WTC11 (cell line): ENCODE measurements around the gene CLVS2. TPM values are rescaled to one million over a fixed set of nuclear protein-coding genes. Genes with fewer than 3 reads are reported as not detected.

ENCODE experiments used
- ATAC-seq: fragments of 200-7000 bp; cut with Tn5 transposase; 2 replicates; pipeline ENCODE4 v1.10.0; 2021; ENCODE audit warnings: mild to moderate bottlenecking, moderate library complexity
- CTCF ChIA-PET: fragments of 300-600 bp; sonication (Branson Sonifier 250); formaldehyde crosslinking; loops from one replicate; lab custom pipeline; 2021; ENCODE audit warnings: antibody characterized with exemption; lab: Charles Lee
- POLR2A ChIA-PET: fragments of 350-600 bp; sonication (Branson Sonifier 250); formaldehyde crosslinking; loops from one replicate; lab custom pipeline; 2021; ENCODE audit warnings: antibody characterized with exemption; lab: Charles Lee
- DNase-seq: peaks from one replicate; pipeline ENCODE4 v3.0.0; 2021; ENCODE audit warnings: low spot score
- H3K27ac Mint-ChIP-seq: 2 replicates; pipeline ENCODE4 v1.8.0; 2021; ENCODE audit warnings: mixed read lengths
- H3K27me3 Mint-ChIP-seq: 2 replicates; pipeline ENCODE4 v1.8.0; 2021; ENCODE audit warnings: low read depth, mild to moderate bottlenecking, moderate library complexity, mixed read lengths
- H3K36me3 Mint-ChIP-seq: 2 replicates; pipeline ENCODE4 v1.8.0; 2021; ENCODE audit warnings: mixed read lengths
- H3K4me1 Mint-ChIP-seq: 2 replicates; pipeline ENCODE4 v1.8.0; 2022; ENCODE audit warnings: mixed read lengths
- H3K4me3 Mint-ChIP-seq: 2 replicates; pipeline ENCODE4 v1.8.0; 2021; ENCODE audit warnings: mild to moderate bottlenecking, moderate library complexity, mixed read lengths
- H3K9me3 Mint-ChIP-seq: 2 replicates; pipeline ENCODE4 v1.8.0; 2021; ENCODE audit warnings: mixed read lengths
- AFF4 ChIP-seq: sonication (generic); formaldehyde crosslinking; IDR thresholded peaks from 2 replicates; pipeline ENCODE4 v1.8.1; 2023; ENCODE audit warnings: mild to moderate bottlenecking, missing genetic modification reagents, borderline replicate concordance
- EMX1 ChIP-seq: fragments of 250-450 bp; sonication (Bioruptor Pico); IDR thresholded peaks from 2 replicates; pipeline ENCODE4 v1.8.0; 2021; ENCODE audit warnings: mild to moderate bottlenecking
- ESRRA ChIP-seq: sonication (generic); formaldehyde crosslinking; IDR thresholded peaks from 2 replicates; pipeline ENCODE4 v1.8.1; 2022; ENCODE audit warnings: mild to moderate bottlenecking, missing genetic modification reagents, borderline replicate concordance
- GABPB1 ChIP-seq: sonication (generic); formaldehyde crosslinking; IDR thresholded peaks from 2 replicates; pipeline ENCODE4 v1.8.1; 2023; ENCODE audit warnings: mild to moderate bottlenecking, missing genetic modification reagents
- HMGA2 ChIP-seq: fragments of 250-450 bp; sonication (Bioruptor Pico); IDR thresholded peaks from 2 replicates; pipeline ENCODE4 v1.4.0; 2021; ENCODE audit warnings: mild to moderate bottlenecking, moderate library complexity
- NFYB ChIP-seq: sonication (generic); formaldehyde crosslinking; conservative IDR thresholded peaks from 2 replicates; pipeline ENCODE4 v1.8.0; 2022; ENCODE audit warnings: low read depth, missing genetic modification reagents
- ZNF317 ChIP-seq: sonication (generic); formaldehyde crosslinking; IDR thresholded peaks from 2 replicates; pipeline ENCODE4 v1.8.1; 2023; ENCODE audit warnings: low read depth, mild to moderate bottlenecking, moderate library complexity, missing genetic modification reagents, borderline replicate concordance
- ZNF396 ChIP-seq: fragments of 250-450 bp; sonication (Bioruptor Pico); IDR thresholded peaks from 2 replicates; pipeline ENCODE4 v1.8.0; 2021; ENCODE audit warnings: mild to moderate bottlenecking, moderate library complexity, borderline replicate concordance
- total RNA-seq: library from RNA; stranded (reverse); gene quantifications from 3 replicates; pipeline ENCODE4 v1.2.3, GENCODE V29; 2021
- TF ChIP-seq, protein P1 (sequence below): fragments of 250-450 bp; sonication (Bioruptor Pico); IDR thresholded peaks from 2 replicates; pipeline ENCODE4 v1.9.0; 2021; ENCODE audit warnings: mild to moderate bottlenecking, borderline replicate concordance
- TF ChIP-seq, protein P2 (sequence below): fragments of 250-450 bp; sonication (Bioruptor Pico); IDR thresholded peaks from 2 replicates; pipeline ENCODE4 v1.9.0; 2021; ENCODE audit warnings: moderate library complexity, mild to moderate bottlenecking, inconsistent platforms, borderline replicate concordance
- TF ChIP-seq, protein P3 (sequence below): fragments of 250-450 bp; sonication (Bioruptor Pico); conservative IDR thresholded peaks from 2 replicates; pipeline ENCODE4 v1.9.0; 2021; ENCODE audit warnings: mild to moderate bottlenecking

CLVS2 gene
- total RNA-seq, 1 experiment from 2014 or later, result 0.90 TPM

DNA sequence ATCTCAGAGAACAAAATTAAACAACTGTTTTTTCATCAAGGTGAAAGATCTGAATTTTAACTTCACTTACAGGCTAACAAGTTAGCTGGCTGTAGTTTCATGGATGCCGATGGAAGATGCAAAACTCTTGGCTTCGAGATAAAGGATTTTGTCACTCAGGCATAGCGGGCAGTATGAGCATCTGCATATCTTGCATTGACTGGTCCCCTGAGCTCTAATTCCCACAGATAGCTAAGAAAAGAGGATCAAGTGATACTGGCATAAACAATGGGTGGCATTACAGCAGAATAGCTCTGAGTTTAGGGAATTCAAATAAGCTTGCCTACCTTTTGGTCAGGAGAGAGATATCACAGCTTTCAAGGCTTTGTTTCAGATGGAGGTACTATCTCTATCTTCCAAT, 1.8 kb upstream of the CLVS2 start (continued):
- TF ChIP-seq, protein P1, sequence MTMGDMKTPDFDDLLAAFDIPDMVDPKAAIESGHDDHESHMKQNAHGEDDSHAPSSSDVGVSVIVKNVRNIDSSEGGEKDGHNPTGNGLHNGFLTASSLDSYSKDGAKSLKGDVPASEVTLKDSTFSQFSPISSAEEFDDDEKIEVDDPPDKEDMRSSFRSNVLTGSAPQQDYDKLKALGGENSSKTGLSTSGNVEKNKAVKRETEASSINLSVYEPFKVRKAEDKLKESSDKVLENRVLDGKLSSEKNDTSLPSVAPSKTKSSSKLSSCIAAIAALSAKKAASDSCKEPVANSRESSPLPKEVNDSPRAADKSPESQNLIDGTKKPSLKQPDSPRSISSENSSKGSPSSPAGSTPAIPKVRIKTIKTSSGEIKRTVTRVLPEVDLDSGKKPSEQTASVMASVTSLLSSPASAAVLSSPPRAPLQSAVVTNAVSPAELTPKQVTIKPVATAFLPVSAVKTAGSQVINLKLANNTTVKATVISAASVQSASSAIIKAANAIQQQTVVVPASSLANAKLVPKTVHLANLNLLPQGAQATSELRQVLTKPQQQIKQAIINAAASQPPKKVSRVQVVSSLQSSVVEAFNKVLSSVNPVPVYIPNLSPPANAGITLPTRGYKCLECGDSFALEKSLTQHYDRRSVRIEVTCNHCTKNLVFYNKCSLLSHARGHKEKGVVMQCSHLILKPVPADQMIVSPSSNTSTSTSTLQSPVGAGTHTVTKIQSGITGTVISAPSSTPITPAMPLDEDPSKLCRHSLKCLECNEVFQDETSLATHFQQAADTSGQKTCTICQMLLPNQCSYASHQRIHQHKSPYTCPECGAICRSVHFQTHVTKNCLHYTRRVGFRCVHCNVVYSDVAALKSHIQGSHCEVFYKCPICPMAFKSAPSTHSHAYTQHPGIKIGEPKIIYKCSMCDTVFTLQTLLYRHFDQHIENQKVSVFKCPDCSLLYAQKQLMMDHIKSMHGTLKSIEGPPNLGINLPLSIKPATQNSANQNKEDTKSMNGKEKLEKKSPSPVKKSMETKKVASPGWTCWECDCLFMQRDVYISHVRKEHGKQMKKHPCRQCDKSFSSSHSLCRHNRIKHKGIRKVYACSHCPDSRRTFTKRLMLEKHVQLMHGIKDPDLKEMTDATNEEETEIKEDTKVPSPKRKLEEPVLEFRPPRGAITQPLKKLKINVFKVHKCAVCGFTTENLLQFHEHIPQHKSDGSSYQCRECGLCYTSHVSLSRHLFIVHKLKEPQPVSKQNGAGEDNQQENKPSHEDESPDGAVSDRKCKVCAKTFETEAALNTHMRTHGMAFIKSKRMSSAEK, result no peak

DNA sequence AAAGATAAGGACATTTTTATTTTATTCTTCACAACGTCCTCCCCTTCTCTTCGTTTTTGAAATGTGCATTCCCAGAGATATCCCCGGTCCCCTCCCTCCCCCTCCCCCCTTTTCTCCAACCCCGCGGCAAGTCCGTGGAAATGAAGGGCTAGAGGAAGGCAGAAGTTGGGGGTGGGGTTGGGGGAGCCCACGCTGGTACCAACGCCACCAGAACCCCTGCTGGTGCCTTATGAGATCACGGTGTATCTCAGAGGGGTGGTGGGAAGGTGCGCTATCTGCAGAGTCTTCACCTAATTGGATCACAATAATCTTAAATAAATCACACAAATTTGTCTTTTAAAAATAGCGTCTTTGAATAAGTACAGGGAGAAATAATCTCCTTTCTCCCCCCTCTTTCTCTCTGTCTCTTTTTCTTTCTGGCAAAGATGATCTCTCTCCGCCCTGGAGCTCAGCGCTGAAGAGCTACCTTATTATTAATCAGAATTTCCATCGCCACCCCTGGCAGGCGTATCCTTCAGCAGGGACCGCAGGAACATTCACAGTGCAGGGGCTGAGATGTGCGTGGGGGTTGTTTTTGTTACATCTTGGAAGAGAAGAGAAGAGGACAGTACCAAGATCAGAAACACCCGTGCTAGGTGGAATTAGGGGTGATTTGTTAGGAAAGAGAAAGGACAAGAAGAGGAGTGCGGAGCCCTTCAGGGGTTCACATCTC, 915 bp downstream of the CLVS2 start:
- TF ChIP-seq NFYB (CRISPR knock-in tag), result no peak
- TF ChIP-seq GABPB1 (CRISPR knock-in tag), result no peak
- TF ChIP-seq, protein P2, sequence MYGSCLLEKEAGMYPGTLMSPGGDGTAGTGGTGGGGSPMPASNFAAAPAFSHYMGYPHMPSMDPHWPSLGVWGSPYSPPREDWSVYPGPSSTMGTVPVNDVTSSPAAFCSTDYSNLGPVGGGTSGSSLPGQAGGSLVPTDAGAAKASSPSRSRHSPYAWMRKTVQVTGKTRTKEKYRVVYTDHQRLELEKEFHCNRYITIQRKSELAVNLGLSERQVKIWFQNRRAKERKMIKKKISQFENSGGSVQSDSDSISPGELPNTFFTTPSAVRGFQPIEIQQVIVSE (CRISPR knock-in tag), result no peak
- TF ChIP-seq ZNF396 (CRISPR knock-in tag), result no peak
- TF ChIP-seq, protein P3, sequence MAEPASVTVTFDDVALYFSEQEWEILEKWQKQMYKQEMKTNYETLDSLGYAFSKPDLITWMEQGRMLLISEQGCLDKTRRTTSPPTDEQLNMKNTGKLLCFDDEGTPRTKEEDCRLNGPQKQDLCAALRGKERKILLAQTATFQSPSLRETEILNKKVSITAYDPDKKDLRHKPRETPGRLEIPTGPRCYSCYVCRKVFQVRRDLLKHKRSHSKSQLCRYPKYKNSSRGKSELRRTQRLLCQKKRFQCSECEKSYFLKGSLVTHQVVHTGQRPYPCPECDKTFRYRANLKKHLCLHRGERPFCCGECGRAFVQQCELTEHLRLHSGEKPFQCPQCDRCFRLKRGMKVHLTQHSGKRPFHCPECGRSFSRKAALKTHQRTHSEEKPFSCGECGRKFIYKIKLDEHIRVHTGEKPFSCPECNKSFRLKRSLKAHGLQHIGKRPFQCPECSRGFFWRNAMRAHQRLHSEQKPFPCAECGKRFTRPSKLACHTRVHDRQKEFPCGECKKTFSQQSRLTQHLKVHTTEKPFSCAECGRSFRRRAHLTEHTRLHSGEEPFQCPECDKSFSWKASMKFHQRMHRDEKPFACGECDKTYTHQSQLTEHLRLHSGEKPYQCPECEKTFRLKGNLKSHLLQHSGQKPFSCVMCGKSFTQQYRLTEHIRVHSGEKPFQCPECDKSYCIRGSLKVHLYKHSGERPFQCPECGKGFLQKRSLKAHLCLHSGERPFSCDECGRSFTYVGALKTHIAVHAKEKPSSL (CRISPR knock-in tag), result no peak
- no peak for TF ChIP-seq ZNF317 (CRISPR knock-in tag)
- TF ChIP-seq HMGA2 (CRISPR knock-in tag), result no peak
- TF ChIP-seq ESRRA, result no peak
- TF ChIP-seq EMX1 (CRISPR knock-in tag), result no peak
- no peak for TF ChIP-seq AFF4 (CRISPR knock-in tag)
- TF ChIP-seq, all 79 proteins: peak for 0
- ChIA-PET CTCF (interaction anchor here (0.8 to 1.6 kb wide), 2 partner anchors 50 to 128 kb away, joined by 3 to 4 read pairs; no protein-coding TSS in a partner anchor), POLR2A (no interaction called here)
- Mint-ChIP-seq H3K27me3 (peaks cover 66% of the 10 kb centered on the region), H3K36me3 (no peaks in the 10 kb centered on the region), H3K4me3 (peak overlapping the region; percentile 84), H3K27ac (no peak overlapping the region), H3K4me1 (peaks cover 14% of the 10 kb centered on the region), H3K9me3 (no peaks in the 10 kb centered on the region)
- DNase-seq, result no peak
- no peak for ATAC-seq
